Ishikawa (cell line): ENCODE data around the gene UNC45A.

Experiments used
- CEBPB ChIP-seq: IDR thresholded peaks from 2 replicates; pipeline ENCODE4 v1.6.1; 2012
- EGR1 ChIP-seq: IDR thresholded peaks from 2 replicates; pipeline ENCODE4 v1.6.1; 2012
- EP300 ChIP-seq: IDR thresholded peaks from 2 replicates; pipeline ENCODE4 v1.6.1; 2012; ENCODE audit warnings: borderline replicate concordance
- FOXM1 ChIP-seq: IDR thresholded peaks from 2 replicates; pipeline ENCODE4 v1.6.1; 2012; ENCODE audit warnings: low read depth, borderline replicate concordance
- MAX ChIP-seq: IDR thresholded peaks from 2 replicates; pipeline ENCODE4 v1.6.1; 2012
- NFIC ChIP-seq: IDR thresholded peaks from 2 replicates; pipeline ENCODE4 v1.6.1; 2012
- REST ChIP-seq: IDR thresholded peaks from 2 replicates; pipeline ENCODE4 v1.6.1; 2012; ENCODE audit warnings: low read depth, mild to moderate bottlenecking
- TAF1 ChIP-seq: IDR thresholded peaks from 2 replicates; pipeline ENCODE4 v1.6.1; 2012; ENCODE audit warnings: low read depth, mild to moderate bottlenecking
- TCF12 ChIP-seq: IDR thresholded peaks from 2 replicates; pipeline ENCODE4 v1.6.1; 2012; ENCODE audit warnings: low read depth
- TEAD4 ChIP-seq: IDR thresholded peaks from 2 replicates; pipeline ENCODE4 v1.6.1; 2012
- USF1 ChIP-seq: IDR thresholded peaks from 2 replicates; pipeline ENCODE4 v1.6.1; 2012
- YY1 ChIP-seq: IDR thresholded peaks from 2 replicates; pipeline ENCODE4 v1.6.1; 2012; ENCODE audit warnings: low read depth
- ZBTB7A ChIP-seq: IDR thresholded peaks from 2 replicates; pipeline ENCODE4 v1.6.1; 2012; ENCODE audit warnings: low read depth

GRCh38 chr15:90946538-90946937, 11.5 kb downstream of the UNC45A start:
- no peak for TF ChIP-seq EP300
- no peak for TF ChIP-seq MAX
- no peak for TF ChIP-seq FOXM1
- TF ChIP-seq TEAD4 = no peak
- no peak for TF ChIP-seq YY1
- TF ChIP-seq CEBPB = no peak
- no peak for TF ChIP-seq USF1
- TF ChIP-seq ZBTB7A = no peak
- no peak for TF ChIP-seq REST
- TF ChIP-seq NFIC = no peak
- no peak for TF ChIP-seq TAF1
- TF ChIP-seq TCF12 = no peak
- TF ChIP-seq EGR1 = no peak
